ENCODE data around the gene RHAG. TPM values are rescaled to one million over a fixed set of nuclear protein-coding genes. Genes with fewer than 3 reads are reported as not detected.
A peak's percentile ranks its signal among the peaks of the same experiment; 100 is the strongest.

The RHAG gene
- polyA plus RNA-seq, 10 donors, result 0.42 to 2.7 (median 1.2) TPM

GRCh38 chr6:49565855-49566254 lies 70.8 kb downstream of the RHAG start:
- DNase-seq, result peak in 1 of 3 donors; percentile 8

- DNase-seq, result no peak
These were observed 71.4 kb downstream of the RHAG start for GRCh38 chr6:49565261-49565660.

- no peak for DNase-seq
These were observed 72.1 kb downstream of the RHAG start for GRCh38 chr6:49564552-49564951.

- no peak for DNase-seq
These were observed 73.4 kb downstream of the RHAG start for GRCh38 chr6:49563006-49563886.

- no peak for DNase-seq
These were observed 78.4 kb downstream of the RHAG start for GRCh38 chr6:49558238-49558637.

- no peak for DNase-seq
These were observed 79.5 kb downstream of the RHAG start for GRCh38 chr6:49557177-49557576.

GRCh38 chr6:49556429-49556837 lies 80.2 kb downstream of the RHAG start:
- DNase-seq, result no peak

GRCh38 chr6:49555951-49556350 lies 80.7 kb downstream of the RHAG start:
- no peak for DNase-seq

Other genes starting within 250 kb of the RHAG start
- 10 to 100 TPM; 17.8 to 32.4 (median 21.6) TPM for gene MMUT, start 173.6 kb downstream of the RHAG start, polyA plus RNA-seq (ENCODE audit: insufficient read length in 10 of 10)
- 10 to 100 TPM in 3 of 10 donors, 1 to 10 TPM in 7; 7.6 to 13.6 (median 8.4) TPM for gene CENPQ, start 173.5 kb downstream of the RHAG start, polyA plus RNA-seq (ENCODE audit: insufficient read length in 10 of 10)
- gene GLYATL3, start 136.9 kb downstream of the RHAG start, polyA plus RNA-seq (ENCODE audit: insufficient read length in 10 of 10), result not detected
- gene C6orf141, start 86.2 kb downstream of the RHAG start, polyA plus RNA-seq (ENCODE audit: insufficient read length in 10 of 10), result 1 to 10 TPM; 1.3 to 6.1 (median 2.5) TPM
- not detected for gene CRISP2, start 76.7 kb upstream of the RHAG start, polyA plus RNA-seq (ENCODE audit: insufficient read length in 10 of 10)
- under 1 TPM in 8 of 10 donors, not detected in 2; 0.08 to 0.46 (median 0.29) TPM for gene CRISP3, start 107.5 kb upstream of the RHAG start, polyA plus RNA-seq (ENCODE audit: insufficient read length in 10 of 10)
- gene PGK2, start 150.4 kb upstream of the RHAG start, polyA plus RNA-seq (ENCODE audit: insufficient read length in 10 of 10), result not detected
- gene CRISP1, start 229.7 kb upstream of the RHAG start, polyA plus RNA-seq (ENCODE audit: insufficient read length in 10 of 10), result not detected